ENCODE measurements around the gene MAGT1.
"Not testable (repeated sequence)": the region's sequence is repeated elsewhere in the genome, so short reads cannot be mapped to it uniquely, and the experiment has no call there.

MAGT1 gene

DNA sequence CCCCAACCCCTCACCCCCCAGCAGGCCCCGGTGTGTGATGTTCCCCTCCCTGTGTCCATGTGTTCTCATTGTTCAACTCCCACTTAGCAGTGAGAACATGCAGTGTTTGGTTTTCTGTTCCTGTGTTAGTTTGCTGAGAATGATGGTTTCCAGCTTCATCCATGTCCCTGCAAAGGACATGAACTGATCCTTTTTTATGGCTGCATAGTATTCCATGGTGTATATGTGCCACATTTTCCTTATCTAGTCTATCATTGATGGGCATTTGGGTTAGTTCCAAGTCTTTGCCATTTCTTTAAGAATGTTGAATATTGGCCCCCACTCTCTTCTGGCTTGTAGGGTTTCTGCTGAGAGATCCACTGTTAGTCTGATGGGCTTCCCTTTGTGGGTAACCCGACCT is 73.2 kb downstream of the MAGT1 start:
- DNase-seq, result not testable (repeated sequence)

DNA sequence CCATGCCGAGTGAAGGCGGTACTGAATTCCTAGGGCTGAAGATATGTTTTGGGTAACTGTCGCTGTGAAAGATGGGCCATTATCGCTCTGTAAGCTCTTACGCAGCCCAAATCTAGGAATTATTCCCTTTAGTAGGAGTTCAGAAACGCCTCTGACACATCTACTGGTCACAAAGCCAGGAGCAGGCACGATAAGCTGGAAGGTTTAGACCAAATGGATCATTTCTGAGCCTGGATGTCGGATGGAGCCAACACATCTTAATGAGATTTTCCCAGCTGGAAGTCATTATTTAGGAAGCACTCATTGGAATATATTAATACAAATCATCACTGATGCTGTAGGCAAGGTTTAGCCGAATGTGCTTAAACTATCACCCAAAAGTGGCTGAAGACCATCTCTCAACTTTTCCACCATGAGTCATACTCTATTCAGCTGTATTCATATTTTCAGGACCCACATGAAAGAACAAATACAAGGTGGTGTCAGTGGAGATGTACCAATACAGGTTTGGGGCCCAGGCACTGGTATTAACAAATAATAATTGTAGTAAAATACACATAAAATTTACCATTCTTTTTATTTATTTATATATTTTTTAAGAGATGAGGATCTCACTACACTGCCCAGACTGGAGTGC is 75.0 kb downstream of the MAGT1 start:
- no peak for DNase-seq

DNA sequence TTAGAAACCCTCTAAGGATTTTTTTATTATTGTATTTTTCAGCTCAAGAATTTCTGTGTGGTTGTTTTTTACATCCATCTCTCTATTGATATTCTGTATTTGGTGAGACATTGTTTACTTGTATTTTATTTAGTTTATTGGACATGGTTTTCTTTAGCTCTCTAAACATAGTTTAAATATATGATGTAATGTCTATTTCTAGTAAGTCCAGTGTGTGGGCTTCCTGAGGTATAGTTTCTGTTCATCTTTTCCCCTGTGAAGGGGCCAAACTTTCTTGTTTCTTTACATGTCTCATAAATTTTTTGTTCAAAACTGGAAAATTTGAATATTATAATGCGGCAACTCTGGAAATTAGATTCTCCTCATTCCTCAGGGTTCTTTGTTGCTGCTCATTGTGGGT is 81.0 kb downstream of the MAGT1 start:
- no peak for DNase-seq

DNA sequence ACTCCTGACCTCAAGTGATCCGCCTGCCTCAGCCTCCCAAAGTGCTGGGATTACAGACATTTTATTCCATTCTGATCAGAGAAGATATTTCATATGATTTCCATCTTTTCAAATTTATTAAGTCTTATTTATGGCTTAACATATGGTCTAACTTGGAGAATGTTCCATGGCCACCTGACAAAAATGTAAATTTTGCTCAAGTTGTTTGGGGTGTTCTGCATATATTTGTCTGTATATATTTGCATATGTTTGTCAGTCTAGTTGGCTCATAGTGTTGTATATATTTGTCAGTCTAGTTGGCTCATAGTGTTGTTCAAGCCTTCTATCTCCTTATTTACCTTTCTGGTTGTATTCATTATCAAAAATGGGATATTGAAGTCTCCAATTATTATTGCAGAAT is 93.0 kb downstream of the MAGT1 start:
- no peak for DNase-seq

DNA sequence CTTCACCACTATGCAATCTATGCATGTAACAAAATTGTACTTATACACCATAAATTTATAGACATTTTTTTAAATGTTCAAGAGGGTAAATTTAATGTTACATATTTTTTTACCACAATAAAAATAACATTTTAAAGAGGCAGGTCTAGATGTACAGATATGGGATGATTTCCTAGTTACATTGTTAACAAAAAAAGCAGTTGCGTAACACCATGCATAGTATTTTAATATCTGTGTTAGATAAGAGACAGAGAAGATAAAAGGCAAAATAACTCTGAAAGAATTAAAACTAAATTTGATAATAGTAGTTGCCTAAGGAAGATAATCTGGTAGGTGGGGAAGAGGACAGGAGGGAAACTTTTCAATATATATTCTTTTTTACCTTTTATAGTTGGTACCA is 100.1 kb downstream of the MAGT1 start:
- no peak for DNase-seq

DNA sequence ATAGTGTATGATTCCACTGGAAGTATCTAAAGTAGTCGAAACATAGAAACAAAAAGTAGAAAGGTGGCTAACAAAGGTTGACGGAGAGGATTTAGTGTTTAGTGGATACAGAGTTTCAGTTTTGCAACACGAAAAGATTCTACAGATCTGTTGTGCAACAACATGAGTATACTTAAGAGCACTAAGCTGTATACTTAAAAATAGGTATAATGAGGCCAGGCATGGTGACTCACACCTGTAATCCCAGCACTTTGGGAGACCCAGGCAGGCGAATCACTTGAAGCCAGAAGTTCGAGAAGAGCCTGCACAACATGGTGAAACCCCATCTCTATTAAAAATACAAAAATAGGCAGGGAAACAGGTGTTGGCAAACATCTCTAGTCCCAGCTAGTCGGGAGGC is 101.3 kb downstream of the MAGT1 start:
- DNase-seq, result no peak

DNA sequence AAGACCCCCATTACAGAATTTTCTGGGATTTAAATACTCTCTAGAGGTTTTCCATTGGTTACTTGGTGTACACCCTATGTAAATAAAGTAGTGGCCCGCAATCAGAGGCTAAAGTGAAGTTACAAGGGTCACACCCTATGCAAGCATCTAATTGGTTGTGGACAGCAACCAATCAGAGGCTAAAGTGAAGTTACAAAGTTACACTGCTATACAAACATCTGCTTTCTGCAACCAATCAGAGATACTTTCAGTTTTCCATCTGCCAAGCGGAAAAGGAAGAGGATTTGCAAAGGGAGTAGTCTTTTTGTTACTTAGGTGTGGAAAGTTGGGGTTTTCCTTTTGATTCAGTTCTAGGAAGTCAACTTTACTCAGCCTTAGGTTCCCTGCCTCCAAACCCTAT is 107.2 kb downstream of the MAGT1 start:
- DNase-seq, result no peak

DNA sequence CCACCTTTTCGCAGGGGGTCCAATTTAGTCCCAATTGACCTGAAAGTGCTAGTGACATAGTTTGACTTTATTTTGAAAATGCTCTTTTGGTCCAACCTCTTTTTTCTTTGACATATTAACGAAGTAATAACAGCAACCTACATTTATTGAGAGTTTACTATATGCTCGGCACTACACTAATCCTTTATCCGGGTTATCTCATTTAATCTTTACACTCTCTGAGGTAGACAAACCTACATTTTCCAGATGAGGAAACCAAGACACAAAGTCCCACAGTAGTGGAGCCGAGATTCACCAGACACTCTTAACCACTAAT is 108.9 kb downstream of the MAGT1 start:
- DNase-seq, result no peak

DNA sequence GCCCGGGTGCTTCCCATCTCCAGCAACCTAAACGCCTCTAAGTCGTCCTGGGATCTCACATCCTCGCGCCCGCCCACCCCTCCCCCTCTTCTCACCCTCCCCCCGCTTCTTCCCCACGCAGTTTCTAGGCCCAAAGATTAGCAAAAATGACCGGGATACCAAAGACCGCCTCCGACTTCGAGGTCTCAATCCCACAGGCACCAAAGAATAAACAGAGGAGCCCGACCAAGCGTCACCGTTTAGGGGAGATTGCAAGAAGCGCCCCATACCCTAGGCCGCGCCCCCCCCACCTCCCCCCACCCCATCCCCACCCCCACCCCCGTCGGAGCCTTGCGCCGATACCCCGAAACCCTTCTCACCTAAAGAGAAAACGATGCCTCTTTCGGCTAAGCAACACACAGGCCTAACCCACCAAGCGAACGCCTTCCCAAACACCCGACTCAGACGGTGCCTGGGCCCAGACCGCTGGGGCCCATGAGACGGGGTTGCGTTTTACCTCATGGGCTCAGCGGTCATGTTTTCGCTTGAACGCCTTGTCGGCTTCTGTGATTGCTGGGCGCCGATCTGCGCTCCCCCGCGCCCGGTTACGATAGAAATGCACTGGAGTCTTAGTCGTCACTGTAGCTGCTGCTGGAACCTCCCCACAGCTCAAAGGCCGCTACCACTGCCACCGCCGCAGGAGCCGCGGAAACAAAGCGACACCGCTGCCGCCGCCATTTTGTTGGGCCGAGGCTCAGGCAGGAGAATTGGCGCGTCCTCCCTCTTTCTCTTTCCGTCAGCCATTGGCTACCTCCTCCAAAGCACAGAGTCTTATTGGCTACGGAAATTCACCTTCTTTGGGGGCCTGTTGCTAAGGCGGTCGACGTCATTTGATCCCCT is 109.5 kb downstream of the MAGT1 start, which contains the start of gene ATRX:
Gene ATRX (minus strand): TSS at position 731 of the 879 bp plus-strand sequence. CDS start 215 bp downstream, at position 516.
- DNase-seq, result peak; percentile 94

DNA sequence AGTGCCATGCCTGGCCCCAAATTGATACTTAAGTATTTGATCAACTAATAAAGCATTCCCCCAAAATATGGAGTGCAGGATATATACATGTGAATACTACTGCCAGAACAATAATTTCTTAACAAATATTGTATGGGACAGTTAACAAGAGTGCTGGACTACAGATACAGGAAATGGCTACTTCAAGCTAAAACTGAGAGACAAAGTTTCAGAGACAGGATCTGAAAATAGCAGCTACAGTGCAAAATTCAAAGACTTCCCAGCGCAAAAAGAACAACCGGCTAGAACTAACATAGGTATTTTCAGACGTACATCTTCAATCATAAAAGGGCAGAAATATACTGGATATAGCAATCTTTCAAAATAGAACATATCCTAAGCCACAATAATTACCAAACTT is 115.5 kb downstream of the MAGT1 start:
- no peak for DNase-seq

DNA sequence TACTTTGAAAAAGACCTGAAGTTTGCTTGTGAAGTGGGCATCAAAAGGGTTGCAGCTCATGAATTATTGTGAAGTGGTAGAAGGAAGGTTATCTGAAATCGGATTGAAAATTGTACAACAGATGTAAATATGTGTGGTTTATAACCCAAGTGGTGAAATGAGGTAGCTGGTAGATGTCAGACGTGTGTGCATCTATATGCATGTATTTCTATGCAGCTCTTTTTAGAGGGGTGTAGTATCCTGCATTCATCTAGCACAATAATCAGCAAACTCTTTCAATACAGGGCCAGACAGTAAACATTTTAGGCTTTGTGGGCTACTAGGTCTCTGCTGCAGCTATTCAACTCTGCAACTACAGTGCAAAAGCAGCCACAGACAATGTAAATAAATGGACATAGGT is 118.6 kb downstream of the MAGT1 start:
- DNase-seq, result no peak
